SIG-M5 (cell line): ENCODE measurements around the gene CORO1A.
"Not testable (repeated sequence)": the region's sequence is repeated elsewhere in the genome, so short reads cannot be mapped to it uniquely, and the experiment has no call there.

ENCODE experiments used
- DNase-seq: peaks from one replicate; lab custom pipeline; 2025; lab: John Stamatoyannopoulos, UW

Gene CORO1A

DNA sequence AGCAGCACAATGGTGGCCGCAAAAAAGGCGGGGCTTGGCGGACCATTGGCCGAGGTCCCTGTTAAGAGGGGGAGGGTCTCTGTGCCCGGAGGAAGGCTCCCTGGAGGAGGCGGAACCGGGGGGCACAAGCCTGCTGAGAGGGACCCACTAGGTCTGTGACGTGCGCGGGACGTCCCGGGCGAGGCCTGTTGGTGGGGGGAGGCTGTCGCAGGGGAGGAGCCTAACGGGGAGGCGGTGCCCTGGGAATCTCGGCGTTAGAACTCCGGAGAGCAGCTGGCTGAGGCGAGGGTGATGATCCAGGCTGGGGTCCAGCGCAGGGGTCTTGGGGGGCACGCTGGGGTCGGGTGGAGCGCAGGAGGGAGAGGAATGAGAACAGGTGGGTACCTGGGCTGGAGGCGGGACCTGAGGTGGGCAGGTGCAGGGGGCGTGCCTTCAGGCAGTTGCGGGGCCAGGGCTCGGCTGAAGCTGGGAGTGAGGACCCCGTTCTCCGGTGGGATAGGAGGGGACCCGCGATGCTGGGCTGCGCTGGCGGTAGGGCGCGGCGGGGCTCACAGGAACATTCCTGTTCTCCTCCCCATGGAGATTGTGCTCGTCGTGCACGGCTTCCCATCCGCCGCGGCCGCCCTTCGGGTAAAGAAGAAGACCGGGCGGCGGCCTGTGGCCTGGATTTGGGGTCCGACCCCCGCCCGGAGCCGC is 22.3 kb downstream of the CORO1A start:
- not testable (repeated sequence) for DNase-seq

- not testable (repeated sequence) for DNase-seq
Measured at GRCh38 chr16:30206252-30206651, 22.9 kb downstream of the CORO1A start.

DNA sequence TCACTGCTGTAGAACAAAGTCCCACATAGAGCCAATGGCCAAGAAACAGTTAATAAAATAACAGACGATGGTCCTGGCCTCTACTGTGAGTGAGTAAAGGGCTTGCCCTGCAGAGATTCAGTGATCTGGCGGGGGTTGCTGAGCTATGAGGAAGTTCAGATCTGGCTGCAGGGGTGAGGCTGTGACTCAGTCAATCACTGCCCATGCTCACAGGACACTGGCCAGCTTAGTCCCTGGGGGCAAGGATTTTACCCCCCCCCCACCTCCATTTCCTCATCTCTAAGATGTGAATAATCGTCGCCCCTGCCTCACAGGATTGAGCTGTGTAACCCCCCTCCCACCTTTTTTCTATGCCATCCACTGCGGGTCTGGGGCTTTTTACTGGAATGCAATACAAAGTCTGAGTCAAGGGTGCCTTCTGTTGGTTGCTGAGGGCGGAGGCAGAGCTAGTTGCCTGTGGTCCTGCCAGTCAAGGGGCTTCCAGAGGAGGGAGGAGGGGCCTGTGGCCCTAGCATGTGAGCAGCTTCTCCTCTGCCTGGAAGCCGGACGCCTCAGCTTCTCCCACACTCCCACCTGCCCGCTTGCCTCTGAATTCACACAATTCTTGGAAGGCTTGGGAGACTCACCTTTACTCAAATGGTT is 23.8 kb downstream of the CORO1A start:
- DNase-seq, result not testable (repeated sequence)

- not testable (repeated sequence) for DNase-seq
Measured at GRCh38 chr16:30209032-30209431, 25.6 kb downstream of the CORO1A start.

DNA sequence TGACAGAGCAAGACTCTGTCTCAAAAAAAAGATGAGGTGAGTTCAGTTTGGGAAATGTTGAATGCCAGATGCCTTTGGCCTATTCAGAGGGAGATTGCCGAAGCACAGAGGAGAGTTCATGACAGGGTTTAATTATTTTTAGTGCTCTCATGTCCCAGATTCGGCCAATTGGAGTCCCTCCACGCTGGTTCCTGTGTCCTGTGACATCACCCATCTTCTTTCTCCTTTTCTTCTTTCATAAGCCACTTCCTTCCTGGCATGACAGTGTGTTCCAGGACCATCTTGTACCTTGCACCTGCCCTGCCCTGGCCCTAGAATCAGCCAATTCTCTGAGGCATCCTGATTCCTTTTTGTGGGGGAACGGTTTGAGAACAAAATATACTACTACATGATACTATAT is 28.0 kb downstream of the CORO1A start:
- DNase-seq, result not testable (repeated sequence)

GRCh38 chr16:30217082-30217481 is 33.7 kb downstream of the CORO1A start:
- not testable (repeated sequence) for DNase-seq
